Adipocyte (in vitro differentiated cells): ENCODE results near the gene FBP2.

ENCODE experiments used
- DNase-seq: peaks from one replicate; pipeline ENCODE4 v3.0.0-alpha.2; 2015; ENCODE audit warnings: low read depth
- H3K27me3 ChIP-seq: replicated peaks from 2 replicates; pipeline ENCODE4 v1.7.0; 2013; ENCODE audit warnings: mild to moderate bottlenecking, low read length, moderate library complexity; ENCODE audit not compliant: control insufficient read depth, insufficient read depth
- H3K36me3 ChIP-seq: 2 replicates; pipeline ENCODE4 v1.7.0; 2013; ENCODE audit warnings: low read length, mild to moderate bottlenecking, moderate library complexity; ENCODE audit not compliant: control insufficient read depth, insufficient read depth, severe bottlenecking
- H3K4me1 ChIP-seq: 2 replicates; pipeline ENCODE4 v1.7.0; 2013; ENCODE audit warnings: mild to moderate bottlenecking, low read length, moderate library complexity; ENCODE audit not compliant: control insufficient read depth, insufficient read depth
- H3K4me3 ChIP-seq: 2 replicates; pipeline ENCODE4 v1.7.0; 2013; ENCODE audit warnings: mild to moderate bottlenecking, low read length, moderate library complexity
- H3K9ac ChIP-seq: 2 replicates; pipeline ENCODE4 v1.7.0; 2013; ENCODE audit warnings: mild to moderate bottlenecking, low read length, moderate library complexity
- H3K9me3 ChIP-seq: 2 replicates; pipeline ENCODE4 v1.7.0; 2013; ENCODE audit warnings: mild to moderate bottlenecking, low read length, moderate library complexity; ENCODE audit not compliant: control insufficient read depth

The FBP2 gene

DNA sequence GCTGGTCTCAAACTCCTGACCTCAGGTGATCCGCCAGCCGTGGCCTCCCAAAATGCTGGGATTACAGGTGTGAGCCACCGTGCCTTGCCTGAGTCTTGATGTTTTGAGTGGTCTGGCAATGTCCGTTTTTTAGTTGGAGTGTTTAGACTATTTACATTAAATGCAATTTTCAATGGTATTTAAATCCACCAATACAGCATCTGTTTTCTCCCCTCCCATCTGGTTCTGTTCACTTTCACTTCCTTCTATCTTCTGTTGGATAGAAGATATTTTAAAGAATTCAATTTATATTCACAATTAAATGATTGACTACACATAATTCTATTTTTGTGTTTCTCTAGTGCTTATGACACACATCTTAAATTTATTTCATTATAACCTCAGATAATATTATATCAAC is 64.7 kb downstream of the FBP2 start:
- no peak for DNase-seq
- no peak overlapping the region for H3K4me3 ChIP-seq
- no peaks in the 10 kb centered on the region for H3K9me3 ChIP-seq
- H3K9ac ChIP-seq: no peak overlapping the region
- no peaks in the 10 kb centered on the region for H3K36me3 ChIP-seq
- no peaks in the 10 kb centered on the region for H3K4me1 ChIP-seq
- peaks cover 4% of the 10 kb centered on the region for H3K27me3 ChIP-seq

DNA sequence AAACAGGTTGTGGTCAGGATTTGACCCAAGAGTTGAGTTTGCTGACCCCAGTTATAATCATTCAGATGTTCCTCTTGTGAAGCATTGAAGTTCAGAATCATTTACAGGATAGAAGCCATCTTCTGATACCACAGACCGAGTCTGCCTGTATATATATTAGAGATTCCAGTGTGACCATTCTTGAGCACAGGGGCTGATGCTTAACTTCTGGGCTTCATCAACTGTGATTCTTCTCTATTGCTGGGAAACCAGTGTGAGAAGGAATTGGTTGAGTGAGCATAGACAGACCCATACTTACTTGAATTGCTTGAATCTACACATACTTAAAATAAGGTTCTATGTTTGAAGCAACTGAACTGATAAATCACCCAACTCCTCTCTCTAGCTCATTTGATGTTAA is 66.7 kb downstream of the FBP2 start:
- H3K36me3 ChIP-seq: no peaks in the 10 kb centered on the region

DNA sequence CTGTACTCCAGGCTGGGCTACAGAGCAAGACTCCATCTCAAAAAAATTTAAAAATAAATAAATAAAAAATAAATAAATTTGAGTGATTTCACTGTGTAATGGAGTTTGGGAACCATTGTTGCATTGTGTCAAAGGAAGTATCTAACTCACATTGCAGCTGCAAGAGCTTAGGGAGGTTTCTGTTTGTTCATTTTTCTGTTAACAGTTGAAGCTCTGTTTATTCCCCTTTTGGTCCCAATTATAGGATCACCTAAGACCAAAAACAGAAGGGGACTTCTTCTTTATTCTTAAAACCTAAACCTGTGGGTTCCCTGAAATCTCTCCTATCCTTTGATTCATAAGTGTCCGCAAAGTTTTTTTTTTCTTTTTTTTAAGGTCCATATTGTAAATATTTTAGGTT is 67.4 kb downstream of the FBP2 start:
- Histone ChIP-seq H3K4me1 (no peaks in the 10 kb centered on the region), H3K9ac (no peak overlapping the region), H3K4me3 (no peak overlapping the region), H3K36me3 (no peaks in the 10 kb centered on the region), H3K27me3 (peaks cover 4% of the 10 kb centered on the region), H3K9me3 (no peaks in the 10 kb centered on the region)
- no peak for DNase-seq

More for the DNA sequence above, 66.7 kb downstream of the FBP2 start:
- Histone ChIP-seq H3K4me3 (no peak overlapping the region), H3K9ac (no peak overlapping the region), H3K4me1 (no peaks in the 10 kb centered on the region), H3K27me3 (peaks cover 4% of the 10 kb centered on the region), H3K9me3 (no peaks in the 10 kb centered on the region)
- DNase-seq: no peak

DNA sequence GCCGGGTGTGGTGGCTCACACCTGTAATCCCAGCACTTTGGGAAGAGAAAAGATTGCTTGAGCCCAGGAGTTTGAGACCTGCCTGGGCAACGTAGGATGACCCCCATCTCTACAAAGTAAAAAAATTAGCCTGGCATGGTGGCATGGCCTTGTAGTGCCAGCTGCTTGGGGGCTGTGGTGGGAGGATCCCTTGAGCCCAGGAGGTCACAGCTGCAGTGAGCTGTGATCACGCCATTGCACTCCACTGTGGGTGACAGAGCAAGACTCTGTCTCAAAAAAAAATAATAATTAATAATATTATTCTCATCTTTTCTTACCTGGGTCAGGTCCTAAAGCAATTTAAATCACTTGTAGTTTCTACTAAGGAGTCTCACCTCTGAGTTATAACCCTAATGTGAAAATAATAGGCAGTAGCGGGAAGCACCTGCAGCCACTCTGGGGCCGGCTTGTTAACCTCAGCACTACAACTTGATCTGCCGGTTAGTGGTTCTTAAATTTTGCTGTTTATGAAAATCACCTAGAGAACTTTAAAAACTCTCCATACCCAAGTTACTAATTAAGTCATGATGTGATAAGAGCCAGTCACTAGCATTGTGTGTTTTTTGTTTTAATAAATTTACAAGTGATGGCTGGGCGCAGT is 68.1 kb downstream of the FBP2 start:
- Histone ChIP-seq H3K4me3 (no peak overlapping the region), H3K36me3 (no peaks in the 10 kb centered on the region), H3K27me3 (peaks cover 4% of the 10 kb centered on the region), H3K9me3 (no peaks in the 10 kb centered on the region), H3K4me1 (no peaks in the 10 kb centered on the region), H3K9ac (no peak overlapping the region)
- no peak for DNase-seq

DNA sequence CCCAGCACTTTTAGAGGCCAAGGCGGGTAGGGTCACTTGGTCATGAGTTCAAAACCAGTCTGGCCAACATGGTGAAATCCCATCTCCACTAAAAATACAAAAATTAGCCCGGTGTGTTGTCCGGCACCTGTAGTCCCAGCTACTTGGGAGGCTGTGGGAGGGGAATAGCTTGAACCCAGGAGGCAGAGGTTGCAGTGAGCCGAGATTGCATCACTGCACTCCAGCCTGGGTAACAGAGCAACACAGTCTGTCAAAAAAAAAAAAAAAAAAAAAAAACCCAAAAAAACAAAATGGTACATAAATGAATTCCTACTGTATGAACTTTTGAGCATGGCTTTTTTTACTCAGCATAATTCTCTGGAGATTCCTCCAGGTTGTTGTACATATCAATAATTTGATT is 76.4 kb downstream of the FBP2 start:
- Histone ChIP-seq H3K36me3 (no peaks in the 10 kb centered on the region), H3K9me3 (peaks cover 2% of the 10 kb centered on the region), H3K4me3 (no peak overlapping the region), H3K4me1 (no peaks in the 10 kb centered on the region), H3K9ac (no peak overlapping the region), H3K27me3 (no peaks in the 10 kb centered on the region)
- DNase-seq: no peak

DNA sequence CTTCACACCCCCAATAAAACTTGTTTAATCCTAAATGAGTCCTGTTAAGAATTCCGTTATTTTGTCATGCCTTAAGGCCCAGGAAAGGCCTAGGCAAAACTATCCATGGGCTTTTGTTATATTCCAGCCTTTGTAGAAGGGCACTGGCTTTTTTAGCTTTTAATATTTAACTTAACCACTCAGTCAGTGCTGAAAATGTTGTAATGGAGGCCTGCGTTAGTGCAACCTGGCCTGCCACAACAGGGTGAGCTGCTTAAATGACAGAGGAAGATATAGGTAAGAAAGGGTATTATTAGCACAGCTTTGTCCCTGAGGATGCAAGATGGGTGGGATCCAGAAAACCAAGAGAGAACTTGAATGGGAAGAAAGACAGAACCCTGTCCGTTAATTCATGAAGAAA is 78.9 kb downstream of the FBP2 start:
- H3K27me3 ChIP-seq: no peaks in the 10 kb centered on the region
- H3K4me1 ChIP-seq: no peaks in the 10 kb centered on the region
- H3K9me3 ChIP-seq: no peaks in the 10 kb centered on the region
- no peaks in the 10 kb centered on the region for H3K36me3 ChIP-seq
- no peak overlapping the region for H3K4me3 ChIP-seq
- H3K9ac ChIP-seq: no peak overlapping the region
- DNase-seq: no peak

DNA sequence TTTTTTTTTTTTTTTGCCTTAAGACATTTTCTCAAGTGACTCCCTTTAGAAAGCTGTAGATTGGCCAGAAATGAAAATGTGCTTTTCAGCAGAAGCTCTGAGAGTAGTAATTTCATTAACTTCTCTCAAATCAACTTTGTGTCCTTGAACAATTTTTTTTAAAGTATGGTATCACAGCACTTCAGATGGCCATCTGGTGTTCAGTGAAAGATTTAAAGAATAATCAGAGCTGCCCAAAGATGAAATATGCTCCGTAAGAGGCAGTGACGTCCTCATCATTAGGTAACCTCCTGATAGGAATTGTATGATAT is 81.7 kb downstream of the FBP2 start:
- DNase-seq: no peak
- H3K27me3 ChIP-seq: no peaks in the 10 kb centered on the region
- H3K9me3 ChIP-seq: no peaks in the 10 kb centered on the region
- H3K4me3 ChIP-seq: no peak overlapping the region
- H3K9ac ChIP-seq: no peak overlapping the region
- H3K36me3 ChIP-seq: no peaks in the 10 kb centered on the region
- H3K4me1 ChIP-seq: no peaks in the 10 kb centered on the region

DNA sequence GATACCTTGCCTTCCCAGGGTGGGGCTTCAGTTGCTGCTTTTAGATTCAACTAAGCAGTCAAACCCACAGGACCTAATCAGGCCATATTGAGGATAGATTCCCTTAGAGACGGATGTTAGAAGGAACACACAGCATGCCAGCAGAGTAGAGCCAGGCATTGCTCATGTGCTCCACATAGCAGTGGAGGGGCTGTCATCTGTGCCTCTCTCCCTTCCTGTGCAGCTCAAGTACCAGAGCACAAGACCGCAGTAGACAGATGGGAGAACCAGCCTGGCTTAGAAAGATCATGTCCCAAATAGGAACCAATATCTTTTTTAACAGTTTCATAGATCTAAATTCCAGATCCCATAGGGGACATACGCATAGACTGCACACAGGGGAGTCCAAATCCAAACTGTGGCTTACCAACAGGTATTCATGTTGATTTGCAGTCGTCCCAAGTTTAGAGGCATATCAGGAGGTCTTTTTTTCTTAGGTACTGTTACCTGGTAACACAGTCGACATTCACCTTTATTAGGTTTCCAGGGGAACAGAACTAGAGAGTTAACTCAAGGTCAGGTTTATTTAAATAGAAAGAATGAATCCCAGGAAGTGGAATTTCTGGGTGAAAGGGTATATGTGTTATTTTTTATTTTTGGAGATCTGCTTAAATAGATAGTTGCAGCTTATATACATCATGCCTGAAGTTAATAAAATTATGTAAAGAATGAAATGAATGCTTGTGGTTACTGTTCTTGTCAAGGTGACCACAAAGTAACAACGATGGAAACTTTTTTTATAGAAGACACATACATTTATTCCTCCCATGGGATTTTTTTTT is 82.3 kb downstream of the FBP2 start:
- Histone ChIP-seq H3K9ac (no peak overlapping the region), H3K9me3 (no peaks in the 10 kb centered on the region), H3K36me3 (no peaks in the 10 kb centered on the region), H3K4me1 (no peaks in the 10 kb centered on the region), H3K27me3 (no peaks in the 10 kb centered on the region), H3K4me3 (no peak overlapping the region)
- DNase-seq: peak; percentile 30
